Mesothelial cell of epicardium (in vitro differentiated cells): ENCODE results near the gene TIMM22. TPM values are rescaled to one million over a fixed set of nuclear protein-coding genes. Genes with fewer than 3 reads are reported as not detected.
A peak's percentile ranks its signal among the peaks of the same experiment; 100 is the strongest.
"Not testable (repeated sequence)": the region's sequence is repeated elsewhere in the genome, so short reads cannot be mapped to it uniquely, and the experiment has no call there.

Experiments used
- DNase-seq, 2 experiments: peaks; one replicate each; pipeline ENCODE4 v3.0.0; 2021; ENCODE audit warnings: low spot score in 2 of 2; ENCODE audit not compliant: unreplicated experiment in 2 of 2
- H3K27ac Mint-ChIP-seq: 2 replicates; pipeline ENCODE4 v1.8.0; 2021; ENCODE audit warnings: mixed read lengths
- H3K27me3 Mint-ChIP-seq: 2 replicates; pipeline ENCODE4 v1.8.0; 2021; ENCODE audit warnings: low read depth, mixed read lengths
- H3K36me3 Mint-ChIP-seq: 2 replicates; pipeline ENCODE4 v1.8.0; 2021; ENCODE audit warnings: mixed read lengths
- H3K4me1 Mint-ChIP-seq: 2 replicates; pipeline ENCODE4 v1.8.0; 2021; ENCODE audit warnings: mixed read lengths
- H3K4me3 Mint-ChIP-seq: 2 replicates; pipeline ENCODE4 v1.8.0; 2021; ENCODE audit warnings: mild to moderate bottlenecking, moderate library complexity, mixed read lengths
- H3K9me3 Mint-ChIP-seq: 2 replicates; pipeline ENCODE4 v1.8.0; 2021; ENCODE audit warnings: mixed read lengths
- total RNA-seq: library from RNA; stranded (reverse); gene quantifications from 3 replicates; pipeline ENCODE4 v1.2.1, GENCODE V29; 2021
- TF ChIP-seq, protein P1 (sequence below): fragments of 200-600 bp; sonication (generic); IDR thresholded peaks from one replicate; pipeline ENCODE4 v1.5.0; 2021; ENCODE audit warnings: antibody characterized with exemption; ENCODE audit not compliant: unreplicated experiment

Gene TIMM22
- total RNA-seq: 14.9 to 16.3 TPM (median 15.5 TPM) in 3 replicates

GRCh38 chr17:996554-997344 is at the start of gene TIMM22:
TSS of gene TIMM22 (plus strand) at chr17:997129. CDS start at chr17:997143, 14 bp downstream.
- H3K4me1 Mint-ChIP-seq: peaks cover 34% of the 10 kb centered on the region
- TF ChIP-seq, protein P1, sequence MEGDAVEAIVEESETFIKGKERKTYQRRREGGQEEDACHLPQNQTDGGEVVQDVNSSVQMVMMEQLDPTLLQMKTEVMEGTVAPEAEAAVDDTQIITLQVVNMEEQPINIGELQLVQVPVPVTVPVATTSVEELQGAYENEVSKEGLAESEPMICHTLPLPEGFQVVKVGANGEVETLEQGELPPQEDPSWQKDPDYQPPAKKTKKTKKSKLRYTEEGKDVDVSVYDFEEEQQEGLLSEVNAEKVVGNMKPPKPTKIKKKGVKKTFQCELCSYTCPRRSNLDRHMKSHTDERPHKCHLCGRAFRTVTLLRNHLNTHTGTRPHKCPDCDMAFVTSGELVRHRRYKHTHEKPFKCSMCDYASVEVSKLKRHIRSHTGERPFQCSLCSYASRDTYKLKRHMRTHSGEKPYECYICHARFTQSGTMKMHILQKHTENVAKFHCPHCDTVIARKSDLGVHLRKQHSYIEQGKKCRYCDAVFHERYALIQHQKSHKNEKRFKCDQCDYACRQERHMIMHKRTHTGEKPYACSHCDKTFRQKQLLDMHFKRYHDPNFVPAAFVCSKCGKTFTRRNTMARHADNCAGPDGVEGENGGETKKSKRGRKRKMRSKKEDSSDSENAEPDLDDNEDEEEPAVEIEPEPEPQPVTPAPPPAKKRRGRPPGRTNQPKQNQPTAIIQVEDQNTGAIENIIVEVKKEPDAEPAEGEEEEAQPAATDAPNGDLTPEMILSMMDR: peak; percentile 79
- peak within 1 kb of the TSS; percentile 98 for H3K4me3 Mint-ChIP-seq
- DNase-seq: peak; percentile 82 to 93
- peaks cover 15% of the 10 kb centered on the region for H3K36me3 Mint-ChIP-seq
- H3K27me3 Mint-ChIP-seq: no peaks in the 10 kb centered on the region
- H3K27ac Mint-ChIP-seq: peak within 1 kb of the TSS; percentile 99
- H3K9me3 Mint-ChIP-seq: no peaks in the 10 kb centered on the region

GRCh38 chr17:948284-948852 is 48.6 kb upstream of the TIMM22 start:
- Mint-ChIP-seq H3K4me1 (peaks cover 35% of the 10 kb centered on the region), H3K36me3 (peaks cover 5% of the 10 kb centered on the region), H3K27ac (peak overlapping the region; percentile 98), H3K9me3 (no peaks in the 10 kb centered on the region), H3K4me3 (no peak overlapping the region), H3K27me3 (no peaks in the 10 kb centered on the region)
- TF ChIP-seq, protein P1: no peak
- DNase-seq: no peak

DNA sequence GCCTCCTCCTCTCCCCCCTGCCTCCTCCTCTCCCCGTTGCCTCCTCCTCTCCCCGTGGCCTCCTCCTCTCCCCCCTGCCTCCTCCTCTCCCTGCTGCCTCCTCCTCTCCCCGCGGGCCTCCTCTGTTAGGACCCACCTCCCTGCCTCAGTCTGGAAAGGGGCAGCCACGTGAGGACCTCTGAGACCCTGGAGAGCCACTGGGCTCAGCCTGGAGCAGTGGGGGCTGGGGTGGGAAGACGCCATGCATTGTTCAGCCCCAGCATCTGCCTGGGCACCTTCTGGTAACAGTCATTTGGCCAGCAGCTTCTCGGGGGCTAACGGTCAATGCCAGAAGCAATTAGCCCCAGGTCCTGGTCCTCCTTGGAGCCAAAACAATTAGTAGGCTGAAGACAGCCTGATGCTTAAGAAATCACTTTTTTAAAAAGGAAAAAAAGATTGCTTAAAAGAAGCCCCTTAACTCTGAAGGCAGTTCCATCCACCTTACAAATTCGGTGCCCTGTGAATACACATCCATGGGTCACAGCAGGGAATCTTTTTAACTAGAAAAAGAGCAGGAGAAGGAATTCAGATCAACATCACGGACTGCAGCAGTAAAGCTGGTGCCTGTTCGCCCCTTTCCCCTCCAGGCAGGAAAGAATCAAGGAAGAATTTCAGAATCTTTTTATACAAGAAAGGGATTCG is 47.2 kb upstream of the TIMM22 start:
- Mint-ChIP-seq H3K36me3 (no peaks in the 10 kb centered on the region), H3K27ac (peak overlapping the region; percentile 90)

DNA sequence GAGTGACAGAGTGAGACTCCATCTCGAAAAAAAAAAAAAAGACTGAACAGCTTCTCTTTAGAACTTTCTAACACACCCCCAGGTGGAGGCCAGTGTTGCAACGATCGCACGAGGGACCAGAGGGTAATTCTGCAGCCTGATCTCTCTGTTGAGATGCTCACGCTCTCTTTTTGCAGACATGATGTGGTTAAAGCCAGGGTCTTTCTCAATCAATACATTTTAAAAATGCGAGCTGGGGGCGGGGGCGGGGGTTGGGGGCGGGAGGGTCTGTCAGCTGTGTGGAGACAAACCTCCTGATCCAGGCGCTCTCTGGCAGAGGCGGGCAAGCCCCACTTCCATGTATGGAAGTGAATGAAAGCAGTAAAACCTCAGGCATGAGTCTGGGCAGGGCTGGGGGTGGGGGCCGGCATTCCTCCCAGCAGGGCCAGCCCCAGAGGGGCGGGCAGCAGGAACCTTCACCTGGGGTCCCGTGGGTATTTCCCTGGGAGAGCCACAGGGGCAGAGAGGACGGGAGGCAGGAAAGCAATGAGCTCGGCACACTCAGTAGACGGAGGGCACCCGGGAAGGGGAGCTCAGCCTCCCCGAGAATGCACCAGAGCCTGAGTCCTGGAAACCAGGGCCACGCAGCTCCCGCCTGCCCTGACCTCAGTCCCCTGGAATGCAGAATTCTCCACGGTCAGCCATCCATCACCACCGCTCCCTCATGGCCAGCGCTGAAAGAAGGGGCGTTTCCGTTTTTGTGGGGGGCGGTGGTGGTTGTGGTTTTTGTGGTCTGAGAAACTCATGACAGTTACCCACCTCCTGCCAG is 45.4 kb upstream of the TIMM22 start:
- H3K36me3 Mint-ChIP-seq: no peaks in the 10 kb centered on the region
- peak overlapping the region; percentile 45 for H3K4me3 Mint-ChIP-seq
- peak overlapping the region; percentile 95 for H3K27ac Mint-ChIP-seq
- TF ChIP-seq, protein P1: no peak
- H3K4me1 Mint-ChIP-seq: peaks cover 45% of the 10 kb centered on the region
- H3K27me3 Mint-ChIP-seq: no peaks in the 10 kb centered on the region
- peak in 1 of 2 experiments; percentile 66 for DNase-seq
- H3K9me3 Mint-ChIP-seq: no peaks in the 10 kb centered on the region

More for the DNA sequence above, 47.2 kb upstream of the TIMM22 start:
- H3K4me3 Mint-ChIP-seq: peak overlapping the region; percentile 34
- peaks cover 39% of the 10 kb centered on the region for H3K4me1 Mint-ChIP-seq
- no peak for DNase-seq
- no peaks in the 10 kb centered on the region for H3K27me3 Mint-ChIP-seq
- TF ChIP-seq, protein P1: no peak
- no peaks in the 10 kb centered on the region for H3K9me3 Mint-ChIP-seq

DNA sequence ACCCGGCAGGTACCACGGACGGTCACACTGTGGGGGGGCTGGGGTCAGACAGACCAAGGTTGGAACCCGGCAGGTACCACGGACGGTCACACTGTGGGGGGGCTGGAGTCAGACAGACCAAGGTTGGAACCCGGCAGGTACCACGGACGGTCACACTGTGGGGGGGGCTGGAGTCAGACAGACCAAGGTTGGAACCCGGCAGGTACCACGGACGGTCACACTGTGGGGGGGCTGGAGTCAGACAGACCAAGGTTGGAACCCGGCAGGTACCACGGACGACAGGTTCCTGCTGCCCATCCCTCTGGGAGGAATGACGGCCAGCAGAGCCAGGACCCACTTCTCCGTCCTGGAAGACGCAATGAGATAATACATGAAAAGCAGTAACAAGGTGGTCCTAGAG is 44.3 kb upstream of the TIMM22 start:
- not testable (repeated sequence) for H3K27me3 Mint-ChIP-seq, H3K36me3 Mint-ChIP-seq, H3K4me3 Mint-ChIP-seq, H3K9me3 Mint-ChIP-seq, DNase-seq
- Mint-ChIP-seq H3K27ac (peak overlapping the region; percentile 86), H3K4me1 (peaks cover 54% of the 10 kb centered on the region)
